Adrenal gland (tissue), 12 donors: ENCODE results near the gene NUDT2. TPM values are rescaled to one million over a fixed set of nuclear protein-coding genes. Genes with fewer than 3 reads are reported as not detected.
"Not testable (repeated sequence)": the region's sequence is repeated elsewhere in the genome, so short reads cannot be mapped to it uniquely, and the experiment has no call there.

Experiments used
- DNase-seq, 7 donors: peaks; one replicate each; pipeline ENCODE4 v3.0.0-alpha.2; 2019 to 2020
- H3K27ac ChIP-seq, 5 donors: fragments of 200-600 bp; sonication (generic) in 4 of 5; 1 replicate in 3 of 5; 2 replicates in 2 of 5; pipeline versions ENCODE4 v1.5.1 to v1.8.0; 2016 to 2020; ENCODE audit warnings: mild to moderate bottlenecking in 1 of 5
- H3K27me3 ChIP-seq: fragments of 200-600 bp; 2 replicates; pipeline ENCODE4 v1.8.0; 2021
- H3K36me3 ChIP-seq, 2 donors: fragments of 200-600 bp; replicated peaks in 1 of 2; 1 replicate in 1 of 2; 2 replicates in 1 of 2; pipeline versions ENCODE4 v1.5.1 to v1.8.0; 2018 to 2022
- H3K4me1 ChIP-seq, 2 donors: fragments of 200-600 bp; replicated peaks in 1 of 2; 1 replicate in 1 of 2; 2 replicates in 1 of 2; pipeline versions ENCODE4 v1.5.1 to v1.8.0; 2018 to 2021
- H3K4me3 ChIP-seq, 4 donors: fragments of 200-600 bp; sonication (generic) in 3 of 4; one replicate each; pipeline ENCODE4 v1.5.1; 2016 to 2018
- H3K9me3 ChIP-seq, 3 donors: fragments of 200-600 bp; sonication (generic) in 1 of 3; replicated peaks in 1 of 3; 1 replicate in 2 of 3; 2 replicates in 1 of 3; pipeline versions ENCODE4 v1.5.1 to v1.8.0; 2016 to 2021
- POLR2A ChIP-seq, 2 donors: fragments of 450-650 bp; IDR thresholded peaks; one replicate each; pipeline ENCODE4 v1.6.1; 2017; ENCODE audit warnings: antibody characterized with exemption in 2 of 2, mild to moderate bottlenecking in 2 of 2, moderate library complexity in 1 of 2
- WGBS, 4 donors: extraction: QIAGEN DNeasy Blood & Tissue Kit in 2 of 4; methylation state at CpG; one replicate each; pipeline versions ENCODE4 v1.1.5 to v1.1.7; 2013 to 2017; 5-methylcytosine and 5-hydroxymethylcytosine counted together
- intact Hi-C, 2 donors: fragments of 100-400 bp; cut with DNase I; formaldehyde crosslinking; loops; one replicate each; pipeline versions ENCODE4 v1.14.1 to v1.15.0; 2022 to 2023
- polyA plus RNA-seq, 3 donors: library from polyadenylated mRNA; stranded (reverse); fragments of 200-250 nt in 2 of 3; fragments of 350-450 nt in 1 of 3; fragmentation: Illumina TruSeq in 1 of 3; extraction: RNeasy Lipid Tissue Mini Kit (QIAGEN cat#74804) in 1 of 3; gene quantifications; one replicate each; pipeline ENCODE4 v1.2.3, GENCODE V29; 2013 to 2014
- total RNA-seq, 9 donors: library from RNA; depleted of rRNA in 4 of 9; stranded (reverse); fragments of >200 nt in 4 of 9; fragments of 120-200 nt in 1 of 9; fragmentation: NEBNext Ultra II Directional in 1 of 9; extraction: Animal tissue kit (Norgen Biotek cat#: 25700) in 1 of 9; gene quantifications; one replicate each; pipeline versions ENCODE4 v1.1.0 to v1.2.4, GENCODE V29; 2013 to 2023
- TF ChIP-seq, protein P1 (sequence below), 6 experiments: fragments of 450-650 bp in 4 of 6; fragments of 200-600 bp in 2 of 6; sonication (generic) in 1 of 6; IDR thresholded peaks; 1 replicate in 5 of 6; 2 replicates in 1 of 6; pipeline versions ENCODE4 v1.5.1 to v1.8.0; 2016 to 2021; ENCODE audit warnings: antibody characterized with exemption in 6 of 6, mild to moderate bottlenecking in 2 of 6, moderate library complexity in 1 of 6
- donor health status: healthy with polysubstance abuse.
- donor health status: Bipolar disorder and iron deficiency.
- donor health status: DM: yes; HTN: yes; CAD: no.
- donor health status: DM: no; HTN: no; CAD: no.
- donor health status: DM: no; HTN: no; CAD: no.
- donor health status: DM: yes; HTN: yes; CAD: no.

NUDT2 gene
- total and polyA plus RNA-seq, 12 donors, result 11.3 to 55.0 (median 33.4) TPM

DNA sequence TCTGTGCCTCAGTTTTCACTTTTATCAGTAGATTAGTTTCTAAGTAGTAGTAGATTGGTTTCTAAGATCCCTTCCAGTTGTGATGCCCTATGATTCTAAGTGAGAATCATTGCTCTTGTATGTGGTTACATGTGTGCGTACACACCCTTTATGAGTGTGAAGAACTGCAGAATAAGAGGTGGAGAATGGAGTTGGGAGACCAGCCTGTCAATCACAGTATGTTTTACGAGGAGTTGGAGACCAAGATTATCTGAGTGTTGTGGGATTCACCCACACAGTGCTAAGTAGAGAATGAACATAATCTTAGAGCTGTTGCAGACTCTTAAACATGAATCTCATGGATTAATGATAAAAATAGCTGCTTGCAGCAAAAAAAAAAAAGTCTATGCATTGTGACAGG, 37.9 kb upstream of the NUDT2 start:
- Histone ChIP-seq H3K4me3 (no peak overlapping the region), H3K27me3 (no peaks in the 10 kb centered on the region), H3K9me3 (no peaks in the 10 kb centered on the region), H3K36me3 (no peaks in the 10 kb centered on the region), H3K27ac (no peak overlapping the region), H3K4me1 (peaks cover 0 to 4% of the 10 kb centered on the region in 2 donors)
- DNase-seq, result no peak
- 92 to 100% (median 97%) methylated on average over 2 of the region's 2 CpGs for WGBS, 4 donors
- TF ChIP-seq POLR2A (IDR thresholded peaks at IDR 0.05), result no peak
- TF ChIP-seq, protein P1, sequence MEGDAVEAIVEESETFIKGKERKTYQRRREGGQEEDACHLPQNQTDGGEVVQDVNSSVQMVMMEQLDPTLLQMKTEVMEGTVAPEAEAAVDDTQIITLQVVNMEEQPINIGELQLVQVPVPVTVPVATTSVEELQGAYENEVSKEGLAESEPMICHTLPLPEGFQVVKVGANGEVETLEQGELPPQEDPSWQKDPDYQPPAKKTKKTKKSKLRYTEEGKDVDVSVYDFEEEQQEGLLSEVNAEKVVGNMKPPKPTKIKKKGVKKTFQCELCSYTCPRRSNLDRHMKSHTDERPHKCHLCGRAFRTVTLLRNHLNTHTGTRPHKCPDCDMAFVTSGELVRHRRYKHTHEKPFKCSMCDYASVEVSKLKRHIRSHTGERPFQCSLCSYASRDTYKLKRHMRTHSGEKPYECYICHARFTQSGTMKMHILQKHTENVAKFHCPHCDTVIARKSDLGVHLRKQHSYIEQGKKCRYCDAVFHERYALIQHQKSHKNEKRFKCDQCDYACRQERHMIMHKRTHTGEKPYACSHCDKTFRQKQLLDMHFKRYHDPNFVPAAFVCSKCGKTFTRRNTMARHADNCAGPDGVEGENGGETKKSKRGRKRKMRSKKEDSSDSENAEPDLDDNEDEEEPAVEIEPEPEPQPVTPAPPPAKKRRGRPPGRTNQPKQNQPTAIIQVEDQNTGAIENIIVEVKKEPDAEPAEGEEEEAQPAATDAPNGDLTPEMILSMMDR (IDR thresholded peaks at IDR 0.05), result no peak
- intact Hi-C loops, result no loop called here

DNA sequence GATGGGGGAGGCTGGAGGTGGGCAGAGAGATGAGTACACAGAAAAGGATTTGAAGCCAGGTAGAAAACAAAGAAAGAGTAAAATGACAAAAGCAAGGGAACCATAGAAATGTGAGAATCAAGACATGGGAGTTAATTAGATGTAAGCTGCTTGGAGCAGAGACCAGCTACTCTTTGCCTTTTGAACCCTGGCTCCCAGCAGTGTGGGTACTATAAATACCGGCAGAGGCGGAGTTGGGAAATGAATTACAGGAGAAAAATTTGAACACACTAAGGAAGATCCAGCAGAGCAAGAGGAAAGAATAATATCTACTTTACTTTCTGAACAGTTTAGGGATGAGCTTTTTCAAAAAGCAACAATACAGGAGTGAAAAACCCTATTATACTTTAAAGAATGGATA, 36.8 kb upstream of the NUDT2 start:
- TF ChIP-seq, protein P1 (IDR thresholded peaks at IDR 0.05), result no peak
- no peak for TF ChIP-seq POLR2A (IDR thresholded peaks at IDR 0.05)
- no peak overlapping the region for H3K27ac ChIP-seq
- H3K4me1 ChIP-seq, result peaks cover 0 to 4% of the 10 kb centered on the region in 2 donors
- H3K27me3 ChIP-seq, result no peaks in the 10 kb centered on the region
- no peak for DNase-seq
- H3K9me3 ChIP-seq, result no peaks in the 10 kb centered on the region
- H3K36me3 ChIP-seq, result no peaks in the 10 kb centered on the region
- WGBS, 4 donors, result 34 to 72% (median 65%) methylated on average over 2 of the region's 2 CpGs
- no peak overlapping the region for H3K4me3 ChIP-seq
- intact Hi-C loops, result no loop called here

DNA sequence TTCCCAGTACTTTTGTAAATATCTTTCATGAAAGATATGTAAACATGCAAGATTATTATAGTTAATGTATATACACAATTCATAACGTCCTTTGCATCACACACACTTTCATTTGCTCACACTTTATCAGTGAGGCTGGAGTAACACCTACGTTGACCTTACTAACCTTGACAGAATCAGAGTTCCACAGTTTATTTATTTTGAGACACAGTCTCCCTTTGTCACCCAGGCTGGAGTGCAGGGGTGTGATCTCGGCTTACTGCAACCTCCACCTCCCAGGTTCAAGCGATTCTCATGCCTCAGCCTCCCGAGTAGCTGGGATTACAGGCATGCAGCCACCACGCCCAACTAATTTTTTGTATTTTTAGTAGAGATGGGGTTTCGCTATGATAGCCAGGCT, 28.3 kb upstream of the NUDT2 start:
- H3K4me3 ChIP-seq, DNase-seq, H3K4me1 ChIP-seq, H3K36me3 ChIP-seq, intact Hi-C loops, H3K27ac ChIP-seq, H3K9me3 ChIP-seq, H3K27me3 ChIP-seq: not testable (repeated sequence)
- 88 to 94% (median 92%) methylated on average over 7 of the region's 7 CpGs for WGBS, 4 donors

DNA sequence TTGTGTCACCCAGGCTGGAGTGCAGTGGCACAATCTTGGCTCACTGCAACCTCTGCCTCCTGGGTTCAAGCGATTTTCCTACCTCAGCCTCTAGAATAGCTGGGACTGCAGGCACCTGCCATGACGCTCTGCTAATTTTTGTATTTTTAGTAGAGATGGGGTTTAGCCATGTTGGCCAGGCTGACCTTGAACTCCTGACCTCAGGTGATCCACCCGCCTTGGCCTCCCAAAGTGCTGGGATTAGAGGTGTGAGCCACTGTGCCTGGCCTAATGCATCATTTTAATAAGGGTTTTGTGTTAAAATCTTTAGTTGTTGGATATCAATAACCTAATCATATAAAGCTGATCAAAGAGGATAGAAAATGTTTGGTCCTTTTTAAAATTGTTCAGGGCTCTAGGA, 21.1 kb upstream of the NUDT2 start:
- H3K4me3 ChIP-seq, H3K9me3 ChIP-seq, H3K36me3 ChIP-seq, H3K27me3 ChIP-seq, intact Hi-C loops, H3K27ac ChIP-seq, DNase-seq, H3K4me1 ChIP-seq: not testable (repeated sequence)
- 81 to 96% (median 90%) methylated on average over 3 of the region's 3 CpGs for WGBS, 4 donors

DNA sequence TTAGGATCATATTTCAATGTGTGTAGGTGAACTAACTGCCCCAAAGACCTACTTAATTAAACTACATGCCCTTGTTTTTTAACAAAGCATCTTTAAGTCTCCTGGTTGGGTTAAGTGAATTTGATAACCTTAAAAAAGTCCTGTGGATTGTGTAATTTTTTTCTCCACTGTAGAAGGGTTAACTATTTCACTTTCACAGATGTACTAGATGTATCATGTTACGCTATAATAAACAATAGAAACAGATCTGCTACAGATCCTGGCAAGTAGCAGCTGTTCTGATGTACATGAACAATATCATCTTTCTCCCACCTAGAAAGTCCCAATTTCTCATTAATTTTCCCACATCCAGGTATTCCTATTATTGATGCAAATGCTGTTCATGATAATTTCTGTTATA, 19.2 kb upstream of the NUDT2 start:
- no peak for DNase-seq
- 92 to 100% (median 96%) methylated on average over 1 of the region's 1 CpG for WGBS, 4 donors
- no peak for TF ChIP-seq POLR2A (IDR thresholded peaks at IDR 0.05)
- intact Hi-C loops, result no loop called here
- no peak overlapping the region for H3K27ac ChIP-seq
- no peak overlapping the region for H3K4me3 ChIP-seq
- H3K27me3 ChIP-seq, result no peaks in the 10 kb centered on the region
- no peaks in the 10 kb centered on the region for H3K9me3 ChIP-seq
- peaks cover 0 to 7% of the 10 kb centered on the region in 2 donors for H3K4me1 ChIP-seq
- H3K36me3 ChIP-seq, result no peaks in the 10 kb centered on the region

DNA sequence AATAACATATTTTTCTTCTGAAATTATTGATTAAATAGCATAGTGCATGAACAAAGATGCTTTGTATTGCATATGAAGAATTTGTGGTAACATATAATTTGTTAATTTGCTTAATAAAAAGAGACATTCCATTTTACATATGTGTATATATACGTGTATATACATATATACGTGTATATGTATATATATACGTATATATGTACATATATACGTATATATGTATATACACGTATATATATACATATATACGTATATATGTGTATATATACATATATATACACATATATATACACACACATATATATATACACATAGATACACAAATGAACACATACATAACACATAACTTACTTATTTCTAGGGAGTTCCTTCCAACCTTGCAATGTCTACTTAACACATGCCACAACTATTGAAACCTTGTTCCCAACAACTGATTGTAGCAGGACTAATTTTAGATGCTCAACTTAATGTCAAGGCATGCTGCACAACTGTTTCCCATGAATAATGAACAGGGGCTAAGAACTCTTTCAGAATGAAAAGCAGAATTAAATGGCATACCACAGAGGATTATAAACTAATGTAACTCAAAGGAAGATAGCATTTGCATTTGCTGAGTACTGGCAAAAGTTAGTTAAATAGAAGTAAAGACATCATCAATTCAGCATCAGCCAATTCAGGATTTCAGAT, 17.7 kb upstream of the NUDT2 start:
- Histone ChIP-seq H3K4me3 (no peak overlapping the region), H3K27me3 (no peaks in the 10 kb centered on the region), H3K36me3 (no peaks in the 10 kb centered on the region), H3K4me1 (peaks cover 0 to 14% of the 10 kb centered on the region in 2 donors), H3K27ac (no peak overlapping the region), H3K9me3 (no peaks in the 10 kb centered on the region)
- DNase-seq, result no peak
- WGBS, 4 donors, result 78 to 88% (median 83%) methylated on average over 6 of the region's 6 CpGs
- TF ChIP-seq, protein P1 (IDR thresholded peaks at IDR 0.05), result no peak
- TF ChIP-seq POLR2A (IDR thresholded peaks at IDR 0.05), result no peak
- intact Hi-C loops, result no loop called here
